Measurements from ENCODE around the gene DNAAF2.

The DNAAF2 gene

DNA sequence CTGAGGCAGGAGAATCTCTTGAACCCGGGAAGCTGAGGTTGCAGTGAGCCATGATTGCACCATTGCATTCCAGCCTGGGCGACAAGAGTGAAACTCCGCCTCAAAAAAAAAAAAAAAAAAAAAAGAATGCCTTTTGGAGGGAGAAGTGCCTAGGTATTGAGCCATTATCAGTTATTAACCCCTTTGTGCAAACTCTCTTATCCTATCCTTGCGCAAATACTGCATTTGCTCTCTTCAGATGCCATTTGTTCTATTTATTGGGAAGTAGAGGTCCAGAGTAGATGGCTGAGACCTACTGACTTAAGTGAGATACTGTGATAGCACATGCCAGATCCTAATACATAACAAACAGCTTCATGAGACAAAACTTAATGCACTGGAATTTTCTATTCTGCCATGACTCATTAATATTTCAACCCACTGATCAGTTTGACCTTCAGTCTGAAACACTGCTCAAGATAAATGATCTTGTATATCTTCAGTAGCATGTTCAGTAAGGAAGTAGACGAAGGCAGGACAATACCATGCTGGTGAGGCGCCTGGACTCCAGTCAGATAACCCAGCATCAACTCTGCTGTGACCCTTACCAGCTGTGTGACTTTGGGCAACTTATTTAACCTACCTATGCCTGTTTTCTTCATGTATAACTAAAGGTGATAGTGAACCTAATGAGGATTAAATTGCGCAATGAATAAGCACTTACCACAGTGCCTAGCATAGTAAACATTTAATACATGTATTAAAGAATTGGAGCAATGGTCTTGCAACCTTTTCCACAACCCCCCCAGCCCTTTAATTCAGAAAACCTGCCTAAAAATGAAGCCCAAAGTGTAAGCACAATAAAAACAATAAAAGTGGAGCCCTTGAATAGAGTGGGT lies 5.7 kb upstream of the DNAAF2 start:
- Histone ChIP-seq H3K36me3 (replicated peaks) (no peaks in the 10 kb centered on the region), H3K4me3 (ENCODE audit: low read depth, low read length) (no peak overlapping the region), H3K27me3 (replicated peaks) (no peaks in the 10 kb centered on the region), H3K27ac (no peak overlapping the region)
- TF ChIP-seq, protein P1, sequence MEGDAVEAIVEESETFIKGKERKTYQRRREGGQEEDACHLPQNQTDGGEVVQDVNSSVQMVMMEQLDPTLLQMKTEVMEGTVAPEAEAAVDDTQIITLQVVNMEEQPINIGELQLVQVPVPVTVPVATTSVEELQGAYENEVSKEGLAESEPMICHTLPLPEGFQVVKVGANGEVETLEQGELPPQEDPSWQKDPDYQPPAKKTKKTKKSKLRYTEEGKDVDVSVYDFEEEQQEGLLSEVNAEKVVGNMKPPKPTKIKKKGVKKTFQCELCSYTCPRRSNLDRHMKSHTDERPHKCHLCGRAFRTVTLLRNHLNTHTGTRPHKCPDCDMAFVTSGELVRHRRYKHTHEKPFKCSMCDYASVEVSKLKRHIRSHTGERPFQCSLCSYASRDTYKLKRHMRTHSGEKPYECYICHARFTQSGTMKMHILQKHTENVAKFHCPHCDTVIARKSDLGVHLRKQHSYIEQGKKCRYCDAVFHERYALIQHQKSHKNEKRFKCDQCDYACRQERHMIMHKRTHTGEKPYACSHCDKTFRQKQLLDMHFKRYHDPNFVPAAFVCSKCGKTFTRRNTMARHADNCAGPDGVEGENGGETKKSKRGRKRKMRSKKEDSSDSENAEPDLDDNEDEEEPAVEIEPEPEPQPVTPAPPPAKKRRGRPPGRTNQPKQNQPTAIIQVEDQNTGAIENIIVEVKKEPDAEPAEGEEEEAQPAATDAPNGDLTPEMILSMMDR (IDR thresholded peaks at IDR 0.05; ENCODE audit: low read depth, low read length, missing control alignments), result no peak
- in situ Hi-C loops (cut with HindIII; ENCODE audit: low pct_ligation_motif_present, low sequenced_read_pairs), result no loop called here
- no peak for DNase-seq

DNA sequence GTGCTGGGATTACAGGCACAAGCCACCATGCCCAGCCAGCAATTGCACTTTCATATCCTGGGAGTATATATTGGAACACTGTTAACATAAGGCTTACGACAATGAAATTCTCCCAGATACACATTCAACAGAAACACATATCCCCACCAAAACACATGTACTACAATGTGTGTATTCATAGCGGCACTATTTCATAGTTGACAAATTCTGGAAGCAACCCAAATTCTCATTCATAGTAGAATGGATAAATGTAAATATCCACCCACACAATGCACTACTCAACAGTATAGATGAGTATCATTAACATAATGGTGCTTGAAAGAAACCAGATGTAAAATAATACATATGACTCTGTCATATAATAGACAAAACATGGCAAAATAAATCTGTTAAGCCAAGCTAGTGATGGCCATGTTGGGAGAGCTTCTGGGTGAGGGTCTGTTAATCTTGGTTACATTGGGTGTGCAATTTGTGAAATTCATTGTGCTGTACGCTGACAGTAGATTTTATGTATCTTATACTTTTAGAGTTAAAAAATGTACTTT lies 2.6 kb upstream of the DNAAF2 start:
- TF ChIP-seq, protein P1 (IDR thresholded peaks at IDR 0.05; ENCODE audit: low read depth, low read length, missing control alignments), result no peak
- Histone ChIP-seq H3K27me3 (replicated peaks) (no peaks in the 10 kb centered on the region), H3K36me3 (replicated peaks) (no peaks in the 10 kb centered on the region), H3K27ac (no peak overlapping the region), H3K4me3 (ENCODE audit: low read depth, low read length) (no peak overlapping the region)
- no peak for DNase-seq
- in situ Hi-C loops (cut with HindIII; ENCODE audit: low pct_ligation_motif_present, low sequenced_read_pairs), result no loop called here

DNA sequence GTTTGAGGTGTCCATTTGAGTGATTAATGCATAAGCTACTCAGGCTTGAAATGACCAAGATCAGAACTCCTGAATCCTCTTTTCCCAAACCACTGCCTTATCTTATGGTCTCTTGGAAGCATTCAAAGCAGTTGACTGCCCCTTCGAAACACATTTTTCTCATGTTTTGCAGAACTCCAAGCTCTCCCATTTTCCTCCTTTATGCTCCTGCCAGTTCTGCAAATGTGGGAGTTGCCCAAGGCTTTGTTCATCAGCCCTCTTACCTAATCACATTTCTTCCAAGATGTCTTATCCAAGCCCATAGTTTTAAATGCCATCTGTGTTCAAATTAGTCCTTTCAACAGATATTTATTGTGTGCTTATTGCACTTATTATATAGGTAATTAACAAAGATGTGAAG lies 1.8 kb upstream of the DNAAF2 start:
- in situ Hi-C loops (cut with HindIII; ENCODE audit: low pct_ligation_motif_present, low sequenced_read_pairs), result no loop called here

DNA sequence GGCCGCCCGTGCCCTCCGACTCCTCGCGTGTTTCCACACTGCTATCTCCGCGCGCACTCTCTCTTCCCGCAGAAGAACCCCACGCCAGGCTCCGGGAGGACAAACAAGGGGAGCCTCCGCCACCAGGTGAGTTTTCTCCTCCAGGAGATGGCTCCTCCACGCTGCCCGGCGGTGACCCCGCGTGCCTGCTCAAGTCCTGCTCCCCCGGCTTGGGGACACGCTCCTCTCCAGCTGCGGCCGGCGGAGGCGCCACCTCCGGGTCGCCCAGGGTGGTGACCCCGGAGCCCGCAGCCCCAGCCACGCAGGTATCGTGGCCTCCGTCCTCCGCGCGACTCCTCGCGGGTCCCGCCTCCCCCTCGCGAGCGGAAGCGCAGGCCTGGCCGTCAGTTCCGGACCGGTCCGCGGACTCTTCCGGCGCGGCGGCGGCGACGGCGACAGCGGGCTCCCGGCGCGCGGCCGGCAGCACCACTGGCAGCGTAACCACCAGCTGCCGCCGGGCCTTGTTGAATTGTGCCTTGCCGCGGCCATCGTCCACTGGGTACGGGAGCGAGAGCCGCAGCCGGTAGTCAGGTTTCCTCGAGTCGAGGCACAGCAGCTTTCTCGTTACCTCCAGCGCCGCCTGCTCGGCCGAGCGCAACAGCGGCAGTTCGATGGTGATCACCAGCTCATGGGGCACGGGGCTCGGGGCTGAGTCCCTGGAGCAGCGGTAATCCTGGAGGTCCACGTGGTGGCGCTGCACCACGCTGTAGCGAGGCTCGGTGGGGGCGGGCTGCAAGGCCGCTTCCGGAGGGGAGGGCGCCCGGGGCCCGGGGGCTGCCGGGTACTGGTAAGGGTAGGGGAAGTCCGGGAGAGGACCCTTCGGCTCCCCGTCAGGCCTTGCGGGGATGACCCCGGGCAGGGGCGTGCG lies 1.2 kb downstream of the DNAAF2 start:
- peak; percentile 88 for DNase-seq
- Histone ChIP-seq H3K36me3 (replicated peaks) (no peaks in the 10 kb centered on the region), H3K4me3 (ENCODE audit: low read depth, low read length) (peak overlapping the region; percentile 93), H3K27ac (peak overlapping the region; percentile 79), H3K27me3 (replicated peaks) (no peaks in the 10 kb centered on the region)
- in situ Hi-C loops (cut with HindIII; ENCODE audit: low pct_ligation_motif_present, low sequenced_read_pairs), result no loop called here
- TF ChIP-seq, protein P1 (IDR thresholded peaks at IDR 0.05; ENCODE audit: low read depth, low read length, missing control alignments), result peak; percentile 78

More for the DNA sequence above, 1.8 kb upstream of the DNAAF2 start:
- no peaks in the 10 kb centered on the region for H3K36me3 ChIP-seq (replicated peaks)
- TF ChIP-seq, protein P1 (IDR thresholded peaks at IDR 0.05; ENCODE audit: low read depth, low read length, missing control alignments), result no peak
- no peak for DNase-seq
- no peak overlapping the region for H3K4me3 ChIP-seq (ENCODE audit: low read depth, low read length)
- H3K27ac ChIP-seq, result no peak overlapping the region
- H3K27me3 ChIP-seq (replicated peaks), result no peaks in the 10 kb centered on the region

DNA sequence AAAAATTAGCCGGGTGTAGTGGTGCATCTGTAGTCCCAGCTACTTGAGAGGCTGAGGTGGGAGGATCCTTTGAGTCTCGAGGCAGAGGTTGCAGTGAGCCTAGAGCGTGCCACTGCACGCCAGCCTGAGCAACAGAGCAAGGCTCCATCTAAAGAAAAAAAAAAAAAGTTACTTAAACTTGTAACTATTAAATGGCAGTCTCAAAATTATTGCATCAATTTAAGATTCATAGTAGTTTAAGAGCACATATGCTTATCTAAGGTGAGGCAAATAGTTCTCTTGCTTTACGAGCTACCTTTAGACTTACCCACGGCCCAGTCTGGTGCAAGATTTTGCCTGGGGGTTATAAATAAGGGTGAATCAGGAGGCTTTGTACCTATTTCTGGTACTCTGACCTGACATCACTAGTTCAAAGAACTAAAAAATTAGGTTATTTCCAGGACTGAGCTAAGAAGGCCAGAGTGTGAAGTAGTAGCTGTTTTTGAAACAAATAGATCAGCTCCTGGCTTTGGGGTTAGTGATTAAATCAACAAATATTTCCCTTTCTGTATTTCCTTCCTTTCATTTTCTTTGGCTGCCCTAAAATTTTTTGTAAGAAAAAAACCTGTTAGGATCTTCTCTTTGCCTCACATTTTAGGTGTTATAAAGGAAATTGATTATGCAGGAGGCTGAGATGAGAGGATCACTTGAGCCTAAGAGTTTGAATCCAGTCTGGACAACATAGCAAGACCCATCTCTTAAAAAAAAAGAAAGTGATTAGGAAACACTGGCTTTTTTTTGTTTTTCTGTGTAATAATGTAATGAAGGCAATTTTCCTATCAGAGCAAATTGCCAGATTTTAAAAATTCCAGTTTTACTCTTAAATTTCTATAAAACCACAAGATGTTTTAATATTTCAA lies 10.9 kb downstream of the DNAAF2 start:
- in situ Hi-C loops (cut with HindIII; ENCODE audit: low pct_ligation_motif_present, low sequenced_read_pairs), result no loop called here
- Histone ChIP-seq H3K27me3 (replicated peaks) (no peaks in the 10 kb centered on the region), H3K36me3 (replicated peaks) (peaks cover 9% of the 10 kb centered on the region), H3K4me3 (ENCODE audit: low read depth, low read length) (no peak overlapping the region), H3K27ac (no peak overlapping the region)
- TF ChIP-seq, protein P1 (IDR thresholded peaks at IDR 0.05; ENCODE audit: low read depth, low read length, missing control alignments), result no peak
- DNase-seq, result no peak
